IPS-NIHi7 (cell line): ENCODE measurements around the gene GAS2L1.
"Not testable (repeated sequence)": the region's sequence is repeated elsewhere in the genome, so short reads cannot be mapped to it uniquely, and the experiment has no call there.

ENCODE experiments used
- DNase-seq: peaks from one replicate; pipeline ENCODE4 v3.0.0; 2012; ENCODE audit warnings: mixed read lengths; ENCODE audit errors: extremely low spot score

The GAS2L1 gene

DNA sequence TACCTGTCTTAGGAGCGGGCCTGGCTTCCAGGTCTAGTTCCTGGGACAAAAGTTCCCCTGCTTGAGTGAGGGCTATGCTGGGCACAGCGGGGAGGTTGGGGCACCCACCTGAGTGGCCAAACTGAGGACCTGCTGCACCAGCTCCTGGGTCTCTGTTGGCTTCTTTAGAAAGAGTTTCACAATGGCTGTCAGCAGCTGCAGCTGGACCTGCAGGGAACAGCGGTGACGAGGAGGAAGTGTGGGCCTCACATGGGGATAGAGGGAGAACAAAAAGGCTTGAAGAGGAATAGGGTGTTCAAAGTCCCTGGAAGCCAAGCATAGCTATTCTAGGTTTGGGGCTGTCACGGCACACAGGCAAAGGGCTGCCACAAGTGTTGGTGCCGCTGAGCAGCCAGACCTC, 35.7 kb downstream of the GAS2L1 start:
- no peak for DNase-seq

DNA sequence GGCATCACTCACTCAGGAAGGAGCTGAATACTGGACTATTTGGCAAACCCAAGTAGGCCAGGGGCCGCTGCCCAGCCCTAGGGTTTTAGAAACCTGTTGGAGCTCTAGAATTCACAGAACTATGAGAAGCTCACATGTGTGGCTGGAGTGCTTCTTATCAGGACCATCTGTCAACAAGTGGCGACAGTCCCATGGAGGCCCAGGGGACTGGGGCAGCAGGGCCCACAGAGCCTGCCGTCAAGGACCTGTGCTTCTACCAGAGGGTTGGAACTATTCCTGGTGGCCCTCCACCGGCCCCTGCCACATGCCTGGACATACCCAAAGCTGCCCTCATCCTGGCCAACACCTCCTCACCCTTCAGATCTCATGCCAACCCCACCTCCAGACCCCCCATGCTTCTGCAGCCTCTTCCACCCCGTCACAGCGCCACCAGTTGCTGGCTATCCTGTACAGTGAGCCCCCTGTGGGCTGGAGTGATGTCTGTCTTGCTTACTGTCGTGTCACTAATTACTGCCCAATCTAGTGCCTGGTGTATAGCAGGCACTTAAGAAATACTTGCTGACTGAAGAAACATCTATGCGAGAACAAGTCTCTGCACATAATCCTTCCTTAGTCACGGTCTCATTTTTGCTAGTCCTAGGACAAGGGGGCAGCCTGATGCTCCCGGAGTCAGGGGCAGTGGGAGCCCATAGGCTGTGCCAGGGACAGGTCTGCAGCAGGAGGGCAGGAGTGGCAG, 36.3 kb downstream of the GAS2L1 start:
- no peak for DNase-seq

- no peak for DNase-seq
Measured at GRCh38 chr22:29343313-29343805, 36.9 kb downstream of the GAS2L1 start.

GRCh38 chr22:29344137-29344536, 37.7 kb downstream of the GAS2L1 start:
- DNase-seq: no peak

GRCh38 chr22:29344889-29345288, 38.4 kb downstream of the GAS2L1 start:
- not testable (repeated sequence) for DNase-seq

GRCh38 chr22:29345932-29346331, 39.5 kb downstream of the GAS2L1 start:
- DNase-seq: no peak

GRCh38 chr22:29346659-29347058, 40.2 kb downstream of the GAS2L1 start:
- DNase-seq: no peak

- DNase-seq: no peak
Measured at GRCh38 chr22:29348041-29348440, 41.6 kb downstream of the GAS2L1 start.

GRCh38 chr22:29348956-29349355, 42.5 kb downstream of the GAS2L1 start:
- DNase-seq: no peak

DNA sequence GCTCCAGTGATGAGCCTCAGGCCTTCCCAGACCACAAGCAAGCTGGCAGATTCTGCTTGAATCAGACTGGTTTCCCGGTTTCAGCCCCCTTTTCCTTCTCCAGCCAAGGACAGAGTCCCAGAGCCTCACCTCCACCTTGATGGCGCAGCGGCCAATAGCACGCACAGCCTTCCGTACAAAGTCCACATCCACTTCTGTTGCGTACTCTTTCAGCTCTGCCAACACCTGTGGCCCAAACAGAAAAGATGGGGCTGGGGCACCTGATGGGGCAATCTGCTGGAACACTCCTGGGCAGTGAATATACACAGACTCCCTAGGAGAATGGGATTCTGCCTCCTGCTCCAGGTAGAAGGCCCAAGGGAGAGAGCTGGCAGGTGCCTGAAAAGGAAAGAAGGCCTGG, 44.6 kb downstream of the GAS2L1 start:
- DNase-seq: no peak

- no peak for DNase-seq
Measured at GRCh38 chr22:29351891-29352290, 45.4 kb downstream of the GAS2L1 start.

DNA sequence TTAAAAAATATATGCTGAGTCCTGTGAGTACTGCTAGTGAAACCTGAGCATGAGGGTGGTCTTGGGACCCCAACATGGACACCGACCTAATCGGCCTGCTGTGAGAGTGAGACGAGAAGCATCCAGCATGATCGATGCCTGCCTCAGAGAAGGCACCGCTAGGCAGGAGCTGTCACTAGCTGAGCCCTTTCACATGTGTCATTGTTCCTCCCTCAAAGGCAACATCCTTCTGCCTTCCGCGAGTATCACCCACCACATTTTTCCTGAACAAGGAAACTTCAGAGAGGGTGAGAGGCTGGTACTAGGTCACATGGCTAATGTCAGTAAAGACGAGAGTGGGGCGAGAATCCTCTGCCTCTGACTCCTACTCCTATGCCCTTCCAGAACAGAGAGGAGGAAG, 46.3 kb downstream of the GAS2L1 start:
- DNase-seq: no peak

DNA sequence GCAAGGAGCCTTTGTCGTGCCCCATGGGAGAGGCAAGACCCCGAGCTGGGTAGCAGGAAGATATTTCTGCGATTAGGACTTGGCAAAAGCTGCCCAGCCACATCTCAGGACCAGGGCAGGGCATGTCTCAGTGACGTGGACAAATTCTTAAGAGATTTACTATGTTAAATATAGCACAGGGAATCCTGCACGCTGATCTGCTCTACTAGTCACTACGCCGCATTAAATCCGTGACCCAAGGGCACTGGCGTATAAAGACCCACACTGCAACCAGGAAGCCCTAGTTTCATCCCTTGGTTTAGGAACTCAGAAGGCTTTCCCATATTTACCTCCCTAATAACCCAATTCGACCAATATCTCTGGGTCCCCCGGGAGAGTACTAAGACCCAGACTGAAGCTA, 46.8 kb downstream of the GAS2L1 start:
- DNase-seq: no peak

DNA sequence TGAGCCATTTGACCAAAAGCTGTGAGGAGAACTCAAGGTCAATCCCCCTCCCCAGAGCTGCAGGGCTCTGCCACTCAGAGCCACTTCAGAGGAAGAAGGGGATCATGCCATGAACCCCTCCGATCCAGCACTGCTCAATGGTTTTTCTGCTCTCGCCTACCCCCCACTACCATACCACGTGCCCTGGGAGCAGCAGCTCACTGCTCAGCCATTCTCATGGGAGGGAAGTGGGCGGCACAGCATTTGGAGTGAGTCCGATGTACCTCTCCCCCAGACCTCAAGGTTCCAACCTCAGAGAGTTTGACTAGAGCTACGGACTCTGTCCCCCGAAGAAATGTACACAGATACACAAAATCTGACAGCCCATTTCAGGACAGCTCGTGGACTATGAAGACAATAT, 47.4 kb downstream of the GAS2L1 start:
- no peak for DNase-seq

- not testable (repeated sequence) for DNase-seq
Measured at GRCh38 chr22:29357193-29357890, 50.9 kb downstream of the GAS2L1 start.

DNA sequence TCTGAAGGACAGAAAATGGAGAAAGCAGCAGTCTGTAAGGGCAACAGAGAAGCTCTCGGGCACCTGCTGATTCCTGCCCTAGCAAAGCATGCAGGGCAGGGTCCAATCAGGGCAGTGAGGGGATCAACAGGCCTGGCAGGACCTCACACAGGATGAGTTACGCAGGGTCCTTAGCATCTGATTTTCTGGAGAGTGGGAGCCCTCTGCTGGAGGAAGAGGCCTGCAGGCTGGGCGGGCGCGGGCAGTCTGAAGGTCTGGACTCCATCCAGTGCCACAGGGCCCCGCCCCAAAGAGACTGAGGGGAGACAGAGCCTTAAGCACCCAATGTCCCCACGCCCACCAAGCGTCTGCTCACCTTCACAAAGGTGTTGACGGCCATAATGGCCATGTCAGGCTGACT, 53.0 kb downstream of the GAS2L1 start:
- peak; percentile 84 for DNase-seq
